VCaP (cell line): ENCODE results near the gene KAZN.

Source experiments
- H3K27ac ChIP-seq: fragments of 450-650 bp; 2 replicates; pipeline ENCODE4 v1.5.1; 2017
- TF ChIP-seq, protein P1 (sequence below): fragments of 450-650 bp; conservative IDR thresholded peaks from 2 replicates; pipeline ENCODE4 v1.5.1; 2017; ENCODE audit warnings: mild to moderate bottlenecking, moderate library complexity

Gene KAZN

DNA sequence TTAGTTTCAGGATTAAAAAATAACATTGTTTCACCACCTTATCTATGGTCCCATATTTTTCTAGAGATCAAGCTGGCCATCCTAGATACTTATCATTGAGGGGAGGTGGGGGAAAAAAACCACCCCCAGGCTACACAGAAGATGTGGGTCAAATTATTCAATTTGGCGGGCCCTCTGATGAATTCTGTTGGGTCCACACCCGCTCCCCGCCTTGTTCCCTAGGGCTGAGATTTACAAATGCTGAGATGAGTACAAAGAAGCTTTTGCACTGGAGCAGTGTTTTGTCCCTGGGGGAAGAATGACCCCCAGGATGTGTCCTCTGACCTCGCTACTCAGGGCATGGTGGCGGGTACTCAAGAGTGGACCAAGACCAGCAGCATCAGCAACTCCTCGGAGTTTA, 308.2 kb downstream of the KAZN start:
- TF ChIP-seq, protein P1, sequence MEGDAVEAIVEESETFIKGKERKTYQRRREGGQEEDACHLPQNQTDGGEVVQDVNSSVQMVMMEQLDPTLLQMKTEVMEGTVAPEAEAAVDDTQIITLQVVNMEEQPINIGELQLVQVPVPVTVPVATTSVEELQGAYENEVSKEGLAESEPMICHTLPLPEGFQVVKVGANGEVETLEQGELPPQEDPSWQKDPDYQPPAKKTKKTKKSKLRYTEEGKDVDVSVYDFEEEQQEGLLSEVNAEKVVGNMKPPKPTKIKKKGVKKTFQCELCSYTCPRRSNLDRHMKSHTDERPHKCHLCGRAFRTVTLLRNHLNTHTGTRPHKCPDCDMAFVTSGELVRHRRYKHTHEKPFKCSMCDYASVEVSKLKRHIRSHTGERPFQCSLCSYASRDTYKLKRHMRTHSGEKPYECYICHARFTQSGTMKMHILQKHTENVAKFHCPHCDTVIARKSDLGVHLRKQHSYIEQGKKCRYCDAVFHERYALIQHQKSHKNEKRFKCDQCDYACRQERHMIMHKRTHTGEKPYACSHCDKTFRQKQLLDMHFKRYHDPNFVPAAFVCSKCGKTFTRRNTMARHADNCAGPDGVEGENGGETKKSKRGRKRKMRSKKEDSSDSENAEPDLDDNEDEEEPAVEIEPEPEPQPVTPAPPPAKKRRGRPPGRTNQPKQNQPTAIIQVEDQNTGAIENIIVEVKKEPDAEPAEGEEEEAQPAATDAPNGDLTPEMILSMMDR: no peak

DNA sequence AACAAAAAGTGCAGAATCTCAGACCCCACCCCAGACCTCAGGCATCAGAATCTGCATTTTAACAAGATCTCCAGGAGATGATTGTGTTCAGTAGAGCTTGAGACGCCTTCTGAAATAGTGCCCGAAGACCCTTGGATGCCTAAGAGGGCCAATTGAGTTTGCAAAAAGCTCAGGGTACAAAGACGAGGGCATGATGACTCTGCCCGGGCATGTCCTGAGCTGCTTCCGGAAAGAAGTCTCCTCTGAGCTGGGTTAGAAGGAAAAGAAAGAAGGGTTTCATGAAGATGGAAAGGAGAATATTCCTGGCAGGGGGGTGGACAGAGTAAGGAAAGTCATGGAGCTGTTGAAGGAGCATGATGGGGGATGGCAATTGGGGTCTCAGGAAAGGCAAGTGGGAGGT, 308.9 kb downstream of the KAZN start:
- TF ChIP-seq, protein P1: no peak
- no peak overlapping the region for H3K27ac ChIP-seq

More for the DNA sequence above, 308.2 kb downstream of the KAZN start:
- no peak overlapping the region for H3K27ac ChIP-seq

DNA sequence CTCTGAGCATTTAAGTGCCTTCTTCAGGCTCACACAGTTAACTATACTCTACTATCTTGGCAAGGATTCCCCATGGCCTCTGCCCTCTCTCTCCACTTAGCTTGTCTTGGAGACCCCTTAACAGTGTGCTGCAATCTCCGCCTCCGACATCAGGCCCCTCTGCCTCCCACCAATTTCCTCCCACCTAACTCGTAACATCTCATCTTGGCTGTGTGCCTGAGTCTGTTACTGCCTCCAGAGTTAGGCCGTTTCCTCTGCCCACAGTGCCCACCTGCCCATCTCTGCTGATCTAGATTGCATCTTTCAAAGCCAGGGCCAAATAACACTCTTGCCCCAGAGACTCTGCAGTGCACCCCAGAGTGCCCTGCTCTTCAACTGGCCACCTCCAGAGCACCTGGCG, 310.8 kb downstream of the KAZN start:
- H3K27ac ChIP-seq: no peak overlapping the region
- TF ChIP-seq, protein P1: no peak

DNA sequence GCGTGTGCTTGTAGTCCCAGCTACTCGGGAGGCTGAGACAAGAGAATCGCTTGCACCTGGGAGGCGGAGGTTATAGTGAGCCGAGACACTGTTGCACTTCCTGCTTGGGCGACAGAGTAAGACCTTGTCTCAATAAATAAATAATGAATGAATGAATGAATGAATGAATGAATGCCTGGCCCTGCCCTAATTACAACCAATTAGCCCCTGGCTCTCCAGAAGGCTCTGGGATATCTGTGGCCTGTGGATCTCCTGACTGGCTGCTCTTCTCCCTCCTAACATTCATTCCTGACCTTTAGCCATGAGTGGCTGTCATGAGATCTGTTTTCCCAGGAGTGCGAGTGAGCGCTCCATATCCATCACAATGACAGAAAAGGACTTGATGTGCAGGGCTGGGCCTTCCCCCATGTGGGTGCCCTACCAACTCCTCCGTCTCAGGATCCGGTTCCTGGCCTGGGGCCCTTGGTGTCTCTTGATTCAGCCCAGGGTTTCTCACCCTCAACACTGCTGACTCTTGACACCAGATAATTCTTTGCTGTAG, 311.5 kb downstream of the KAZN start:
- no peak overlapping the region for H3K27ac ChIP-seq
- TF ChIP-seq, protein P1: no peak

DNA sequence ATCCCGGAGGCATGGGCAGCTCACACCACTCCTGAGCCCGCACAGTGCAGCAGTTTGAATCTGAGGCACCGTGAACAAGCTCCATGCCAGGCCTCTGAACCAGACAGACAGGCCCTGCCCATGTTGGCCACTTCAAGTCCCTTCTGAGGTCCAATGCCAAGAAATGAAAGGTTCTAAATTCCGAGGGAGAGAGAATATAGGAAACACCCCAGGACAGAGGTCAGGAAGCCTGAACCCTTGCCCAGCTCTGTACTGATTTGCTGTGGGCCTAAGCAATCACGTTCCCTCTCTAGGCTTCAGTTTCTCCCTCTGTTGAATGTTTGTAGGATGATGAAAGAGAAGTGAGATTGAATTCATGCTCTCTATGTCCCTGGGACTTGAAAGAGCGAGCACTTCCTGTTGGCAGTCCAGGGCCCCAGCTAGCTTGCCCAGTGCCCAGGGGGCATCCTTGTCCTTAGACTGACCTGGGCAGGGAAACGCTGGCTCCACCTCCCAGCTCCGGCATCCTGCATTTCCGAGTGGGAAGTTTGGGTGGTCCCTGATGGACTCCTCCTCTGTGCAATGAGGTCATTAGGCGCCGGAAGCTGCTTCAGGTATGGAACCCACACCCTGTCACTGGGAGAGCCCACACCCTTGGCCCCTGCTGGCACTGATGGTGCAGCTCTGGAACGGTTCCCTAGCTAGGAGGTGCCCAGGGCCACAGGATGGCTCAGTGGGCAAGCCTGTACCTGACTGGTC, 312.7 kb downstream of the KAZN start:
- TF ChIP-seq, protein P1: no peak
- no peak overlapping the region for H3K27ac ChIP-seq

DNA sequence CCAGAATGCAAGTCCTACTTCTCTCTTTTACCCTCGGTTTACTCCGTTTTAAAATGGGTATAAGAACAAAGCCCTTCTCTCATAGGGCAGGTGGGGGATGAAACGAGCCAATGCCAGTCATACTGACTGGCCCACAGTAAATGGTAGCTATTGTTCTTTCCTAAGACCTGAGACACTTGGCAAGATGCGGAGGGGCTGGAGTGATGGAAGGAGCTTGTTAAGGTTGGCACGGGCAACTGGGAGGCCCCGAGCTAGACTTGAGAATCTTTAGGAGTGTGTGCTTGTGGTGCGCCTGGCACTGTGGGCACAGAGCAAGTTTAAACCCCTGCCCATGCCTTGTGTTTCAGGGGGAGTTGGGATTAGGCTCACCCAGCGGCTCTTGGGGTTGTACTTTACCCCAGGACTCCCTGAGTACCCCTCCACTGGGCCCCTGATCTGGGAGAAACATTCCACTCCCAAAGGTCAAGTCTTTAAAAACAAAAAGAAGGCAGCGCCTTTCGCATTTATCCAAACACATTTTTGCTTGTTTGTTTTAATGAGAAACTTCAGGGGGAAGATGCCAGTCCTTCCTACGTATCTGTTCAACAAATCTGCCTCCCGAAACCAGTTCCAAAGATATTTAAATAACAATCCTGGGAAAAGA, 314.5 kb downstream of the KAZN start:
- TF ChIP-seq, protein P1: no peak

DNA sequence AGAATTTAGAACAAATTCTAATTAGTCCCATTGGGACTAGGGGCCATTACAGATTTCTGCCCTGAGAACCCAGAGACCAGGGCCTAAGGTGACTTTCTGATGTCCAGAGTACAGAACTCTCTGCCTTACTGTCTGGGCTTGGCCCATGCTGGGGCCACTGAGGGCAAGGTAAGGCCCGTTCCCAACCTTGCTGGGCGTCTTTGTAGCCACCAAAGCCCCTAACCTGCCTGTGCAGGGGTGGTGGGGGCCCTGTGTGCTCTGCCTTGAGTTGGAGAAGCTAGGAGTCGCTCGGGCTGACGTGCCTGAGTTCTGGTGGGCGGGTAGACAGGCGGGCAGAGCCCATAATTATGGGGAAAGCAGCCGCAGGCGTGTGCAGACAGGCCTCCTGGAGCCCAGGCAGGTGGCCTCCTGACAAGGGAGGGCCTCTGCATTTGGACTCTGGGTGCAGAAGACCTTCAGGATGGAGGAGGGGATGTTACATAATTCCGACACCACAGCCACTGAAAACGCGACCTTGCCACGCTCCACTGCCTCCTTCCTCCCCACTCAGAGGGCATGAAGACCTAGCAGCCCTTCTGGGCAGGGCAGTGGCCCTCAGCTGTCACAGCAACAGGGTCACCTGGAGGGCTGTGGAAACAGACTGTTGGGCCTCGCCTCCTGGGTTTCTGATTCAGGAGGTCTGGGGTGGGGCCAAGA, 315.1 kb downstream of the KAZN start:
- H3K27ac ChIP-seq: no peak overlapping the region
- TF ChIP-seq, protein P1: no peak

More for the DNA sequence above, 314.5 kb downstream of the KAZN start:
- H3K27ac ChIP-seq: no peak overlapping the region
